H9 (cell line): ENCODE measurements around the gene OR2M5. TPM values are rescaled to one million over a fixed set of nuclear protein-coding genes. Genes with fewer than 3 reads are reported as not detected.

ENCODE experiments used
- DNase-seq: peaks from one replicate; pipeline ENCODE4 v3.0.0-alpha.2; 2017
- H2AFZ ChIP-seq: one replicate; pipeline ENCODE4 v1.6.1; 2013; ENCODE audit warnings: mild to moderate bottlenecking, low read length, control low read depth, moderate library complexity
- H2AK5ac ChIP-seq: 2 replicates; pipeline ENCODE4 v1.6.1; 2013; ENCODE audit warnings: low read length, control low read depth, mixed read lengths; ENCODE audit not compliant: insufficient read length
- H2BK120ac ChIP-seq: one replicate; pipeline ENCODE4 v1.6.1; 2013; ENCODE audit warnings: low read depth, mild to moderate bottlenecking, low read length, control low read depth, inconsistent platforms; ENCODE audit not compliant: poor library complexity, severe bottlenecking
- H2BK12ac ChIP-seq: 2 replicates; pipeline ENCODE4 v1.6.1; 2013; ENCODE audit warnings: low read length, control low read depth, mixed read lengths, low read depth; ENCODE audit not compliant: insufficient read length
- H2BK15ac ChIP-seq: 2 replicates; pipeline ENCODE4 v1.6.1; 2013; ENCODE audit warnings: low read depth, low read length, control low read depth
- H2BK20ac ChIP-seq: one replicate; pipeline ENCODE4 v1.6.1; 2013; ENCODE audit warnings: low read depth, mild to moderate bottlenecking, low read length, control low read depth, inconsistent platforms; ENCODE audit not compliant: poor library complexity, severe bottlenecking
- H2BK5ac ChIP-seq: 2 replicates; pipeline ENCODE4 v1.6.1; 2013; ENCODE audit warnings: low read length, control low read depth, mixed read lengths; ENCODE audit not compliant: insufficient read length
- H3K14ac ChIP-seq: 2 replicates; pipeline ENCODE4 v1.6.1; 2013; ENCODE audit warnings: low read length, control low read depth; ENCODE audit not compliant: insufficient read depth
- H3K18ac ChIP-seq: 2 replicates; pipeline ENCODE4 v1.6.1; 2013; ENCODE audit warnings: low read depth, mild to moderate bottlenecking, mixed read lengths, low read length, control low read depth; ENCODE audit not compliant: insufficient read length
- H3K23ac ChIP-seq: 2 replicates; pipeline ENCODE4 v1.6.1; 2013; ENCODE audit warnings: low read length, control low read depth, mixed read lengths, low read depth; ENCODE audit not compliant: insufficient read length
- H3K23me2 ChIP-seq: 2 replicates; pipeline ENCODE4 v1.6.1; 2013; ENCODE audit warnings: low read depth, mild to moderate bottlenecking, mixed read lengths, low read length, control low read depth; ENCODE audit not compliant: insufficient read length, poor library complexity, severe bottlenecking
- H3K27ac ChIP-seq: 2 replicates; pipeline ENCODE4 v1.5.1; 2013; ENCODE audit warnings: low read length, control low read depth, mixed read lengths, low read depth; ENCODE audit not compliant: insufficient read length
- H3K27me3 ChIP-seq: 2 replicates; pipeline ENCODE4 v1.6.1; 2013; ENCODE audit warnings: low read length, control low read depth, inconsistent platforms; ENCODE audit not compliant: insufficient read depth
- H3K4ac ChIP-seq: 2 replicates; pipeline ENCODE4 v1.6.1; 2013; ENCODE audit warnings: low read depth, mild to moderate bottlenecking, control low read depth, inconsistent platforms, low read length, moderate library complexity
- H3K4me1 ChIP-seq: 2 replicates; pipeline ENCODE4 v1.6.1; 2013; ENCODE audit warnings: low read length, control low read depth, inconsistent platforms; ENCODE audit not compliant: insufficient read depth
- H3K4me2 ChIP-seq: 2 replicates; pipeline ENCODE4 v1.6.1; 2013; ENCODE audit warnings: low read length, control low read depth, mixed read lengths; ENCODE audit not compliant: insufficient read length, insufficient read depth
- H3K56ac ChIP-seq: 2 replicates; pipeline ENCODE4 v1.6.1; 2013; ENCODE audit warnings: low read depth, mild to moderate bottlenecking, mixed read lengths, low read length, control low read depth; ENCODE audit not compliant: insufficient read length
- H3K79me1 ChIP-seq: 2 replicates; pipeline ENCODE4 v1.6.1; 2013; ENCODE audit warnings: low read depth, mild to moderate bottlenecking, moderate library complexity, low read length, control low read depth, inconsistent platforms; ENCODE audit not compliant: insufficient read depth, poor library complexity, severe bottlenecking
- H3K79me2 ChIP-seq: 2 replicates; pipeline ENCODE4 v1.6.1; 2013; ENCODE audit warnings: low read length, control low read depth, inconsistent platforms; ENCODE audit not compliant: insufficient read depth
- H3K9ac ChIP-seq: 2 replicates; pipeline ENCODE4 v1.6.1; 2013; ENCODE audit warnings: low read length, control low read depth, mixed read lengths; ENCODE audit not compliant: insufficient read length; ENCODE audit errors: extremely low read depth
- H3K9me3 ChIP-seq: one replicate; pipeline ENCODE4 v1.6.1; 2013; ENCODE audit warnings: low read depth, low read length, inconsistent platforms; ENCODE audit not compliant: control insufficient read depth
- H3T11ph ChIP-seq: one replicate; pipeline ENCODE4 v1.6.1; 2013; ENCODE audit warnings: mild to moderate bottlenecking, low read length, control low read depth, inconsistent platforms
- H4K20me1 ChIP-seq: one replicate; pipeline ENCODE4 v1.6.1; 2013; ENCODE audit not compliant: control insufficient read depth, insufficient read length, insufficient read depth
- H4K5ac ChIP-seq: 2 replicates; pipeline ENCODE4 v1.6.1; 2013; ENCODE audit warnings: low read depth, mild to moderate bottlenecking, mixed read lengths, low read length, control low read depth; ENCODE audit not compliant: insufficient read length
- H4K8ac ChIP-seq: replicated peaks from 2 replicates; pipeline ENCODE4 v1.6.1; 2013; ENCODE audit warnings: low read length, control low read depth, mixed read lengths, low read depth; ENCODE audit not compliant: insufficient read length
- H4K91ac ChIP-seq: 2 replicates; pipeline ENCODE4 v1.6.1; 2013; ENCODE audit warnings: low read depth, mild to moderate bottlenecking, moderate library complexity, mixed read lengths, low read length, control low read depth; ENCODE audit not compliant: insufficient read length
- H3K27ac Mint-ChIP-seq, 3 experiments: 2 replicates in 2 of 3; 3 replicates in 1 of 3; pipeline ENCODE4 v1.8.0; 2020 to 2021; ENCODE audit warnings: mixed read lengths in 3 of 3, mild to moderate bottlenecking in 1 of 3, moderate library complexity in 1 of 3
- H3K27me3 Mint-ChIP-seq: 2 replicates; pipeline ENCODE4 v1.8.0; 2021; ENCODE audit warnings: low read depth, mild to moderate bottlenecking, moderate library complexity, mixed read lengths
- H3K36me3 Mint-ChIP-seq, 3 experiments: 2 replicates in 2 of 3; 3 replicates in 1 of 3; pipeline ENCODE4 v1.8.0; 2020 to 2021; ENCODE audit warnings: low read depth in 3 of 3, mixed read lengths in 3 of 3; ENCODE audit not compliant: insufficient read depth in 1 of 3
- H3K4me1 Mint-ChIP-seq, 2 experiments: 2 replicates each; pipeline ENCODE4 v1.8.0; 2020; ENCODE audit warnings: mixed read lengths in 2 of 2
- H3K4me3 Mint-ChIP-seq, 2 experiments: 2 replicates in 1 of 2; 3 replicates in 1 of 2; pipeline ENCODE4 v1.8.0; 2020 to 2021; ENCODE audit warnings: mild to moderate bottlenecking in 2 of 2, mixed read lengths in 2 of 2, moderate library complexity in 1 of 2
- H3K9me3 Mint-ChIP-seq, 2 experiments: 2 replicates in 1 of 2; 3 replicates in 1 of 2; pipeline ENCODE4 v1.8.0; 2020; ENCODE audit warnings: mild to moderate bottlenecking in 2 of 2, mixed read lengths in 2 of 2, moderate library complexity in 1 of 2
- CTCF ChIP-seq: fragments of 200-600 bp; sonication (generic); conservative IDR thresholded peaks from 3 replicates; pipeline ENCODE4 v1.8.0; 2021; ENCODE audit warnings: antibody characterized with exemption, mild to moderate bottlenecking
- WGBS: extraction: QIAGEN DNeasy Blood & Tissue Kit; methylation state at CpG from one replicate; pipeline ENCODE4 v1.1.7; 2013; ENCODE audit warnings: missing lambda C conversion rate, low lambda C conversion rate, mixed read lengths; ENCODE audit not compliant: insufficient read length; ENCODE audit errors: extremely low coverage; 5-methylcytosine and 5-hydroxymethylcytosine counted together
- total RNA-seq: library from RNA; stranded (reverse); gene quantifications from 2 replicates; pipeline ENCODE4 v1.2.1, GENCODE V29; 2021

OR2M5 gene
- total RNA-seq, 1 experiment from 2014 or later, result not detected

GRCh38 chr1:248140846-248141245 is 4.1 kb upstream of the OR2M5 start:
- H3K27me3 ChIP-seq, result no peaks in the 10 kb centered on the region
- Mint-ChIP-seq H3K27me3 (no peaks in the 10 kb centered on the region; the same call in 1 of the 2 replicates), H3K9me3 (peaks cover 84 to 92% of the 10 kb centered on the region in 2 experiments), H3K4me3 (no peak overlapping the region), H3K27ac (no peak overlapping the region), H3K36me3 (peaks cover 0 to 11% (median 5%) of the 10 kb centered on the region in 3 experiments; a peak in 5 of 7 replicates), H3K4me1 (no peaks in the 10 kb centered on the region)
- H2BK12ac ChIP-seq, result no peak overlapping the region
- no peak overlapping the region for H3K14ac ChIP-seq
- no peaks in the 10 kb centered on the region for H3K79me2 ChIP-seq
- H2AFZ ChIP-seq, result no peak overlapping the region
- no peaks in the 10 kb centered on the region for H4K20me1 ChIP-seq
- no peaks in the 10 kb centered on the region for H3K79me1 ChIP-seq
- H3K9ac ChIP-seq, result no peak overlapping the region
- no peak overlapping the region for H2BK5ac ChIP-seq
- H4K8ac ChIP-seq, result no peak overlapping the region
- no peak for DNase-seq
- H3K9me3 ChIP-seq, result peaks cover 67% of the 10 kb centered on the region
- no peak overlapping the region for H3K23ac ChIP-seq
- no peak for TF ChIP-seq CTCF
- no peaks in the 10 kb centered on the region for H3K4me1 ChIP-seq
- H3K23me2 ChIP-seq, result no peaks in the 10 kb centered on the region
- no peak overlapping the region for H4K91ac ChIP-seq
- no peak overlapping the region for H3K18ac ChIP-seq
- no CpG with 5 or more reads among the region's 1 CpG for WGBS
- H3K27ac ChIP-seq, result no peak overlapping the region
- H4K5ac ChIP-seq, result no peak overlapping the region
- no peak overlapping the region for H2BK120ac ChIP-seq
- H2AK5ac ChIP-seq, result no peak overlapping the region
- no peak overlapping the region for H3K4me2 ChIP-seq
- no peak overlapping the region for H2BK20ac ChIP-seq
- H3K4ac ChIP-seq, result no peak overlapping the region
- H3T11ph ChIP-seq, result no peak overlapping the region
- H3K56ac ChIP-seq, result no peak overlapping the region
- H2BK15ac ChIP-seq, result no peak overlapping the region
